ENCODE measurements around the gene ENOX1.
A peak's percentile ranks its signal among the peaks of the same experiment; 100 is the strongest.

Gene ENOX1

GRCh38 chr13:43785261-43785649, 1.5 kb downstream of the ENOX1 start:
- no peak for DNase-seq

DNA sequence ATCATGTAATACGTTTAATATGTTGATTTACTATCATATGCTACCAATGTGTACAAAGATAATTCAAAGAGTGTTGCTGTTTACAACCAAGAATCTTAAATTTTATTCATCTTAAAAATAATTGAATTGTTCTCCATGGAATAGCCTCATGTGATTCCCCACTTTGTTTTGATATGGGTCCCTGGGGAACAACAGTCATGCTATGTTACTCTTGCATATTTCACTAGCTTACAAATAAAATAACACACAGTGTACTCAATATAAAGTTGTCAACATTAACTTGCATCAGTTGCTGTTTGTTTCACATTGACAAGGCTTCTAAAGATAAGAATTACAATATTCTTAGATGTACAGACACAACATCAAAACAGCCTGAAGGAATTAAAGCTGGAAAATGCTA, 2.3 kb downstream of the ENOX1 start:
- DNase-seq: no peak

GRCh38 chr13:43783820-43784219, 3.0 kb downstream of the ENOX1 start:
- peak in 1 of 2 donors; percentile 31 for DNase-seq

DNA sequence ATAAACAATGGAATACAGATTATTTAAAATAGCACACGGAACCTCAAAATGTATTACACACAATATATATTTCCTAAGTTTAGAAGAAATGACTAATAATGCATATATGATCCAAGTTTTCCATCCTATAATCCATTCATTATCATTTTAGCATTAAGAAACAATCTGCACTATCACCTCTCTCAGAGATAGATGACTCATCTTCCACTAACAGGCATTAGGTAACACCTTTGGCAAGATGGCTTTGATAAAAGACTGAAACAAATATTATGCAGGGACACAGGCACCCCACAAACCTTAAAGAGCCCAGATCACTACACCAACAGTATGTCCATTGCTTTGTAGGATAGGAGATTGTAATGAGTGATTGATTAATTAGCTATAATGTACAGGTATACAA, 4.1 kb downstream of the ENOX1 start:
- no peak for DNase-seq

DNA sequence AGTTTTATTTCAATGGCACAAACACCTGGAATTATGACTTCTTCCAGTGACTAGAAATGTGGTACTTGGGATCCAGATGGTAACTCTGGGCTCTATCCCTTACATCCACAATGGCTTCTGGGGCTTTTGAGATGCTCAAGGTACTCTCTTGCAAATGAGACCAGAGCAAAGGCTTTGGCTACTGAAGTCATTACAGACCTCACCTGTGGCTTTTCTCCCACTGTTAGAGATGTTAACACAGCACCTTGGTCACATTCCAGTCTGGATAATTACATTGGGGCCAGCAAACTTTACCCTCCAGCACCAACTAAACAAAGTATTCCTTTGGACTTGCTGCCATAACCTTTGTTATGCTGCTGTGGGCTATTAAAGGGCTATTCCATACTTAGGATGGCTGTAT, 6.1 kb downstream of the ENOX1 start:
- DNase-seq: no peak

DNA sequence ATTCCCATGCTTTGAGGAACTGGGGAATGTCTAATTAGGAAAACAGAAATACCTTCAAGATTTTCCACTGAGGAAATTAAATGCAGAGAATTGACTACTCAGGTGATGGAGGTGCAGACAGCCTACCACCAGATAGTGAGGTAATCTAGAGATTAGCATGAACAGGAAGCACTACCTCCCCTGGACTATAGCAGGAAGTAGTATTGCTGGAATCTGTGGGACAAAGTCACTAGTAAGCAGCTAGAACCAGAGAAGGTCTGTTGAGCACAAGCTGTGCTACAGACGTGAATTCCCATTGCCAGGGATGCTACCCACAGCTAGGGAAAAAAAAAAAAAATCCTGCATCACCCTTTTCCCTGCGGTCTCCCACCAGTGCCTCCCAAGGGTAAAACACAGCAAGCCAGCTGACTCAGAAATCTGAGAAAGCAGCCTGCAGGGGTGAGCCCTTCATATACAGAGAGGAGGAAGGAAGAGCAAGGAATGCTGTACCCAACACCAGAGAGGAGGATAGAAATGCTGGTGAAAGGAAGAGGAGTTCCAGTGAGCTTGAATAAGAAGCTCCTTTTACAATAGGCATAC, 10.2 kb downstream of the ENOX1 start:
- no peak for DNase-seq

- no peak for DNase-seq
Measured at GRCh38 chr13:43776006-43776405, 10.8 kb downstream of the ENOX1 start.

DNA sequence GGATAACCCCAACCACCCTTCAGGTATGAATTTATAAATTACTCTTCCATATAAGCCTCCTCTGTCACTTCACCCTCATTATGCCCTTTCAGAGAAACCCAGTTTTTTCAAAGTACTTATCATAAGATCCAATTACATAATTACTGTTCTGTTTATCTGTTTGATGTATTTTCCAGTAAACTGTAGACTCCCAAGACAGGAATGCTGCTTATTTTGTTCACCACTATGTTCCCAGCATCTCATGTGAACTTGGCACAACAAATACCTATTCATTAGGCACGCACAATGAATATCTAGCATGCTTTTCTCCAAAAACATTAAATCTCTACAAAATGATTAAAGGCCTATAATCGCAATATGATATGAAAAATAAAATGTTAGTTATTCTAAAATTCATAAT, 13.2 kb downstream of the ENOX1 start:
- no peak for DNase-seq

DNA sequence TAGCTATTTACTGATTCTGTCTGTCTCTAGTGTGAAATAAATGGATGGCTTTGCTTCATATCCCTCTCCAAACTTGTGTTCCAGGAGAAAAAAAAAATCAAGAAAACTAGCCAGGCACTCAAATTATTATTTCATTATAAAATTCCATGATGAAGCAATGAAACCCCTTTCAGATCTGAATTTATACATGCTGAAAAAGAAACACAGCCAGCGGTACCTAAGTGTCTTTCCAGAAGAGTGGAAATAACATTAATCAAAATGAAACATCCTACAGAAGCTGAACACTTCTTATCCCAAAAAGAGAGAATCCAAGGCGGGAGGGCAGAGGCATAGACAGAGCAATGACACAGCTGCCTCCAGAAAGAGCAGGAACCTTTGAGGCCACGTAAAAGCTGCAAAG, 15.9 kb downstream of the ENOX1 start:
- DNase-seq: no peak

DNA sequence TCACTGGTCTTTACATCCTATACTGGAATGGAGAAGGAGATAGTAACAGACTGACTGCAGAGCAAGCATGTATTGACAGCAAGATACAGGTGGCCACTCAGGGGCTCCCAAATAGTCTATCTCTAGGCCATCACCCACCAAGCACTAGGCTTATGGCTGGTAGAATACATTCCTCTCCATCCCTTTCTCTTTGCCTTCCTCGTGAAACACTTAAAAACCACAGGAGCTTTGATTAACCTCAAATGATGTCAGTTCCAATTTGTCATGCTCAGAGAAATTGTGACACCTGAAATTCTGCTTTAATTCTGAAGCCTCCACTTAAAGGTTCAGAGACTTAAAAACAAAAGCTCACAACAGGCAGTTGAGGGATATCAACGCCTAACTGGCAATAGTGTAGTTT, 17.2 kb downstream of the ENOX1 start:
- DNase-seq: no peak

DNA sequence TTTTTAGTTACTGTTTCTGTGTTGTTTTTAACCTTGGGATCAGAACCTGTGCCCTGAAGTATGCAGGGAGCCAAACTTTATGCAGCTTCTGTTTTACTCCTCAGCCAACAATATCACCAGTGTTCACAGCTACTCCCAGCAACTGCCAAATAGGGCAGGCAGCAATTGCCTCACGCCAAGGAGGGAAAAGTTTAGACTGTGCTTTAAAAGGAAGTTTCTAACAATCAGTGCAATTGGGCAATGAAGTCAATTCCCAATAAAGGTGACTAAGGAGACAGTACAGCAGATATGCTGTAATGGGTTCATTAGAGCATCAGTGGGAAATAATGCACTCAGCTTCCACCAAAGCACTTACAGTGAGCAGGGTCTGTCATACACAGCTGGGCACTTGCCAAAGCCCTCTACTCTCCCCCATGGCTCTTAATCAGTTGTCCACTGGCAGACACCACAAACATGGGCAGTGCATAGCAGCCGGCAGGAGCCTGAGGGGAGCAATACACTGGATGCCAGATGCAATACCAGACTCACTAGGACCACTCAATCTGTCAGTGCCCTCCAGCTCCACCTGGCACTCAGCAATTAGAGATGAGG, 19.3 kb downstream of the ENOX1 start:
- DNase-seq: no peak

GRCh38 chr13:43766725-43767124, 20.0 kb downstream of the ENOX1 start:
- no peak for DNase-seq

DNA sequence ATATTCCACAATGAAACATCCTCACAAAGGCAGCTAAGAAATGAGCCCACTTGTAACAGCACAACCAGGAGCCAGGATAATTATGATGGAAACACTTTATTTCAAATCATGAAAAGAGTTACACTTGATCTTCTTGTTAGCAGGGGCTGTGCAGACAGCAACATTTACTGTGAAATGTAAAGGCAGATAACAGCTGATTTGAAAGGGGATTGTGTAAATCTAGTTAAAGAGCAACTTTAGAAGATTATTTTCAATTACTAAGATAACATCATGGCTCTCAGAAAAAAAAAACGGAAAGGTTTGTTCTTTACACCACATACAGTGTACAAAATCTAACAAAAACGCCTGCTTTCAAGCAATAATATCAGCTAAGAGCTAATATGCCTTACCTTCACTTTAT, 22.4 kb downstream of the ENOX1 start:
- no peak for DNase-seq

GRCh38 chr13:43763143-43763759, 23.5 kb downstream of the ENOX1 start:
- DNase-seq: no peak

DNA sequence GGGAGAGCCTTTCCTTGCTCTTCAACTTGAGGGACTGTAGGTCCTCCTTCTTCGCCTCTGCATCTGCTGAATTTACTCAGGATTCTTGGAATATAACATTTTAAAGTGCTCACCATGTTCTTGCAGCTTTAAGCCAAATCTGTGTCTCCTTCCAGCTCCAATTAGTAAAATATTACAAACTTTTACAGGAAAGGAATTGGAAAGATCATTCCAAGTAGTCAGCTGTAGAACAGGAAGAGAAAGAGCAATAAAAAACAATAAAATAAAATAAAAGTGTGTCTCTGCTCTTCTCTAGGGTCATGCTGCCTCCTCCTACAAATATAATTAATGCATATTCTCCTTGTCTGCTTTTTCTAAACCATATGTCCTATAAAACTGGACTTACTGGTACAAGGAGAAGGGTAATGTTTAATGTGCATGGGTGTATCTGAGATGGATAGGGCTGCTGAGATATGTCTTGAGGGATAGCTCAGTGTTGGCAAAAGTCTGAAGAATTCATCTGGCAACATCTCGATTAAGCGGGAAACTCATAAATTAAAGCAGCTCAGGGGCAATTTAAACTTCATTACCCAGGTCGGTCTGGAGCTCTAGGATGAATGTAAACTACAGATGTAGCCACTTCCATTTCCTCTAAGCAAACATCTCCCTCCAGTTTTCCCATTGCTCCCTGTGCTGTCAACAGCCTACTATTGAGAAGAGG, 25.0 kb downstream of the ENOX1 start:
- no peak for DNase-seq

- DNase-seq: no peak
Measured at GRCh38 chr13:43760257-43760656, 26.5 kb downstream of the ENOX1 start.

DNA sequence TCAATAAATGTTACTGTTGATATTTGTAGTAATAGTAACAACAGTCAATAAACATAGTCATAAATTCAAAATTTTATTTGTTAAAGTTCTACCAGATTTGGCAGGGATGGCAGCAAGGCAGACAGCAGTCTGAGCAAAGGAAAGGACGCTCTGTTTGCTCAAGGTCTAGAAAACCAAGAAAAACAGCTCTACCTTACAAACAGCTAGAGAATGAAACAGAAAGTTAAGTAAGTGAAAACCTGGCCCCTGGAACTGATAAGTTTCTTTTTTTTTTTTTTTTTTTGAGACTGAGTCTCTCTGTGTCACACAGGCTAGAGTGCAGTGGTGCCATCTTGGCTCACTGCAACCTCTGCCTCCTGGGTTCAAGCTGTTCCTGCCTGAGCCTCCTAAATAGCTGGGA, 27.9 kb downstream of the ENOX1 start:
- DNase-seq: no peak

- no peak for DNase-seq
Measured at GRCh38 chr13:43757266-43757665, 29.5 kb downstream of the ENOX1 start.

- no peak for DNase-seq
Measured at GRCh38 chr13:43755844-43756243, 30.9 kb downstream of the ENOX1 start.

GRCh38 chr13:43751624-43752023, 35.1 kb downstream of the ENOX1 start:
- no peak for DNase-seq

GRCh38 chr13:43749503-43749902, 37.3 kb downstream of the ENOX1 start:
- no peak for DNase-seq

DNA sequence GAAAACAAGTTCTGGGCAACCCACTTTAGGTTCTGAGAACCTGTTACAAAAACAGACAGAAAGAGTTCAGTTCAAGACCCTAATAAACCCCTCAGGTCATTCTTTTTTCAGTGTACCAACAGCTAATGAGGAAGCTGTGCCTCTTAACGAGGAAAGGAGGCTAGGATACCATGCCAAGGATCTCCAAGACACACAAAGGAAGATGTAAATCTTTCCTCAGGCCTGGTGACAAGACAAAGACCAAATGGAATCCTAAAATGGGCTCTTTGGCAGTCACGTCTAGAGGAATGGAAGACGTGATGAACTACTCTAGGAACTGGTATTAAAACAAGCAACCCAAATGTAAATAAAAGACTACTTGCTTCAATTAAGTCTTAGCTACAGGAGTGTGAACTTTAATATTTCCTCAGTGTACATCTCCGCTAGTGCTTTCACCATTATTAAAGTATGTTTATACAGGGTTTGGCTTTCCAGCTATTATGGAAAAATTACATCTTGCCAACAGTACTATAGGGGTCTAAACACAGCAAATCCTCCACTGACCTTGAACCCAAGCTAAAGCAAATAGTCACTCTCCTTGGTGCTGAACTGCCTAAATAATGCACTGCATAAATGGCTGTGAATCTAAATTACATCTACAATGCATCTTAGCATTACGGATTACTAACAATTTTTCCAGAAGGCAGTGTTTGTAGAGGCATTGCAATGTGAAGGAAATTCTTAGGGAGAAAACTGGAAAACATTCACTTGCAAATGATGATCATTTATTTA, 42.3 kb downstream of the ENOX1 start:
- no peak for DNase-seq

DNA sequence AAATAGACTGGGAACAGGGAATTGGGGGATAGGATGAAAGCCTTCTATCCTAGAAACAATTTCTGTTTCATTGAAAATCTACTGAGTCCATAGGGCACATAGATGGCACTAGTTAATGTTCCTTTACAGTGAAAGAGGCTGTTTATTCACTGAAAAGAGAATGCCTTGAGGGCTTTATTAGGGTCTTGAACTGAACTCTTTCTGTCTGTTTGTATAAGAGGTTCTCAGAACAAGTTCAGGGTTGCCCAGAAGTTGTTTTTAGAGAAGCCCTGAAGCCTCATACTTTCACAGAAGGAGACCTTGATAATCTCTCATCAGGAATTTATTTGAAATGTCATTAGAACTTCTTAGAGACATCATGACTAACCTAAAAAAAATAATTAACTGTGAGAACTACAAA, 43.9 kb downstream of the ENOX1 start:
- DNase-seq: no peak
